ENCODE measurements around the gene SFXN5. TPM values are rescaled to one million over a fixed set of nuclear protein-coding genes. Genes with fewer than 3 reads are reported as not detected.
A peak's percentile ranks its signal among the peaks of the same experiment; 100 is the strongest.

The SFXN5 gene
- total and polyA plus RNA-seq, 2 experiments from 2014 or later = 10.0 to 16.4 TPM

DNA sequence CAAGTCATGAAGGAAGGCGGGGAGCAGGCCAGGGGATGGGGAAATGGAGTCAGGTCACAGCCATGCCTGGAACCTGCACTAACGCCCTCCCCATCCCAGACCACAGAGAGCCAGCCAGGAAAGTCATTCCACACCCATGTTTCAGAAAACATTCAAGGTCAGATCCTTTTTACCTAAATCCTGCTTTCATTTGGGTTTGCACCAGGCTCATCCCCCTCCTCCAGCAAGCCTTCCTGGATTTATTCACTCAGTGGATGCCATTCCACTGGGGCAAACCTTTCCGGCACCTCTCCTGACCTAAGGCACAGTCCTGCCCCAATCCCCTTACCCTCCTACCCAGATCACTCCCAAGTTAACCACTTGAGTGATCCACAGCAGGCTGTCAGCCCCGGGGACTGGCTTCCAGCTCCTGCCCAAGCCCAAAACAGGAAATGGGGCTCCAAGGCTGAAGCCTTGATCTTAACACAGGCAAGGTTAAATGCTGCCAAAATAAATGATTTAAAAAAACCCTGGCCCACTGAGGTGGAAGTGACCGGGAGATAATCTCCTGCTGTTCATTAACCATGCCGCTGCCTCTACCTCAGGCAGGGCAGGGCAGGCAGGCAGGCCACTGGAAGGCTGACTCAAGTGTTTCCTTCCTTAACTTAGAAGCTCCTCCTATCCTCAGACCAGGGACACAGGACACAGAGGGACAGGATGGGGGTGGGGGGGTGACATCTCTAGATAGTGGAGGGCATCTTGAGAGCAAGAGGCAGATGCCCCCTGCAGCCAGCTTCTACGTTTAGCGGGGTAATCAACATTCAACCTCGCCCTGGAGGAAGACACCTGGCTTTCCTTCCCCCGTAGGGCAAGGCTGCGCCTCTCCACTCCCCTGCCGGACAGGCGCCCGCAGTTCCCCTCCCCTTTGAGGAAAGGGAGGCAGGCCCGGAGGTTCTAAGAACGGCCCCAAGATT, 39.8 kb upstream of the SFXN5 start:
- peak overlapping the region; percentile 96 for H3K4me2 ChIP-seq (ENCODE audit: unreplicated experiment)
- H4K20me1 ChIP-seq (ENCODE audit: insufficient read depth) = peaks cover 8% of the 10 kb centered on the region
- H3K9me3 ChIP-seq (ENCODE audit: low read depth) = no peaks in the 10 kb centered on the region
- TF ChIP-seq EZH2phosphoT487 (IDR thresholded peaks at IDR 0.05; ENCODE audit: insufficient read depth, low read depth) = no peak
- TF ChIP-seq EZH2 (IDR thresholded peaks at IDR 0.05; ENCODE audit: insufficient read depth, poor library complexity, severe bottlenecking) = no peak
- peak overlapping the region; percentile 99 for H3K9ac ChIP-seq
- H3K4me3 ChIP-seq = peak overlapping the region; percentile 93
- peaks cover 61% of the 10 kb centered on the region for H3K79me2 ChIP-seq (ENCODE audit: insufficient read depth)
- no peaks in the 10 kb centered on the region for H3K36me3 ChIP-seq (ENCODE audit: low read depth)
- 3 to 6% methylated on average over 16 of the region's 16 CpGs for WGBS, 2 experiments (ENCODE audit: low coverage in 1 of 2, low lambda C conversion rate in 2 of 2, missing lambda C conversion rate in 2 of 2)
- peaks cover 37% of the 10 kb centered on the region for H3F3A ChIP-seq (ENCODE audit: insufficient read depth)
- H3K4me1 ChIP-seq (ENCODE audit: insufficient read depth) = peaks cover 43% of the 10 kb centered on the region
- DNase-seq = peak; percentile 76
- peak overlapping the region; percentile 94 for H3K27ac ChIP-seq
- no peaks in the 10 kb centered on the region for H3K27me3 ChIP-seq (replicated peaks; ENCODE audit: insufficient read depth)
- H2AFZ ChIP-seq = peak overlapping the region; percentile 72
- in situ Hi-C loops (cut with MboI) = no loop called here
- H3K9me2 ChIP-seq (ENCODE audit: insufficient read depth) = no peaks in the 10 kb centered on the region

DNA sequence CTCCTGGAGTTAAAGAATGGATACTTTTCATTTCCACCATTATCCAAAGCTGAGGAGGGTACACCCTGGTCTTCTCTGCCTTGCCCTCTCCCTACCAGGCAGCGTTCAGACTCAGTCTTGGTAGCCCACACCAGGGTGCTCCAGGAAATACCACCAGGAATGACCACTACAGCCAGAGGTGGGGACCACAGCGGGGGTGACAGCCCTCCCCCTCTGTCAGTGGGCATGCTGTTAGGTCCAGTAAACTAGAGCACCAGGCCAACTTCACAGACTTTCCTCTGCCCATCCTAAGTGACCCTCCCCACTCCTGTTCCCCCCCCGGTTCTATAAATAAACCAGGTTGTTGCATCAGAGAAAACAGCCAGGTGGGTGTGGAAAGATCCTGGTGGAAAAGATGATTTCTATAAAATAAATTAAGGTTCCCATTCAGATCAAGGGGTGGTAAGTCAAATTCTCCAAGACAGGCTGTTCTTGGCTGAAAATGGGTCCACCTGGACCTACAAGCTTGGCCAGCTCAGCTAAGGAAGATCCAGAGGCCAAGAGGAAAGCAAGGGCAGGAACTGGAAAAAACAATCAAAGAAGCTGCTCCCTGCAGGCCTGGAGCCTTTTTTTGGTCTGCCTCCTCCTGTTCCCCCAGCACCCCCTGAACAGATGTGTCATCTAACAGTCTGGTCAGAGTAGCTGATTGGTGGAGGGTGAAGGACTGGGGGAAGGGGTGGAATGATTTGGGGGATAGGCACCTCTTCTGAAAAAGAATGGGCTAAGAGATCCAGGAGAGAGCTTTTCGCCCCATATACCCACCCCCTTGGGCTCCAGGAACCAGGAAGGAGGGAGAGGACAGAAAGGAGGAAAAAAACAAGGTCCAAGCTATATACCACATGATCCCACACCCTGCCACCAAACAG, 38.9 kb upstream of the SFXN5 start:
- peak; percentile 81 for DNase-seq
- peaks cover 52% of the 10 kb centered on the region for H3K4me1 ChIP-seq (ENCODE audit: insufficient read depth)
- peak overlapping the region; percentile 94 for H3K27ac ChIP-seq
- TF ChIP-seq EZH2phosphoT487 (IDR thresholded peaks at IDR 0.05; ENCODE audit: insufficient read depth, low read depth) (no peak), EZH2 (IDR thresholded peaks at IDR 0.05; ENCODE audit: insufficient read depth, poor library complexity, severe bottlenecking) (no peak)
- H3K4me2 ChIP-seq (ENCODE audit: unreplicated experiment) = peak overlapping the region; percentile 96
- no peak overlapping the region for H2AFZ ChIP-seq
- peaks cover 38% of the 10 kb centered on the region for H3F3A ChIP-seq (ENCODE audit: insufficient read depth)
- H3K9me2 ChIP-seq (ENCODE audit: insufficient read depth) = no peaks in the 10 kb centered on the region
- H3K36me3 ChIP-seq (ENCODE audit: low read depth) = no peaks in the 10 kb centered on the region
- 48 to 54% methylated on average over 4 of the region's 4 CpGs for WGBS, 2 experiments (ENCODE audit: low coverage in 1 of 2, low lambda C conversion rate in 2 of 2, missing lambda C conversion rate in 2 of 2)
- H3K9me3 ChIP-seq (ENCODE audit: low read depth) = no peaks in the 10 kb centered on the region
- in situ Hi-C loops (cut with MboI) = no loop called here
- H3K27me3 ChIP-seq (replicated peaks; ENCODE audit: insufficient read depth) = no peaks in the 10 kb centered on the region
- H4K20me1 ChIP-seq (ENCODE audit: insufficient read depth) = peaks cover 14% of the 10 kb centered on the region
- H3K79me2 ChIP-seq (ENCODE audit: insufficient read depth) = peaks cover 71% of the 10 kb centered on the region
- peak overlapping the region; percentile 99 for H3K9ac ChIP-seq
- peak overlapping the region; percentile 93 for H3K4me3 ChIP-seq

DNA sequence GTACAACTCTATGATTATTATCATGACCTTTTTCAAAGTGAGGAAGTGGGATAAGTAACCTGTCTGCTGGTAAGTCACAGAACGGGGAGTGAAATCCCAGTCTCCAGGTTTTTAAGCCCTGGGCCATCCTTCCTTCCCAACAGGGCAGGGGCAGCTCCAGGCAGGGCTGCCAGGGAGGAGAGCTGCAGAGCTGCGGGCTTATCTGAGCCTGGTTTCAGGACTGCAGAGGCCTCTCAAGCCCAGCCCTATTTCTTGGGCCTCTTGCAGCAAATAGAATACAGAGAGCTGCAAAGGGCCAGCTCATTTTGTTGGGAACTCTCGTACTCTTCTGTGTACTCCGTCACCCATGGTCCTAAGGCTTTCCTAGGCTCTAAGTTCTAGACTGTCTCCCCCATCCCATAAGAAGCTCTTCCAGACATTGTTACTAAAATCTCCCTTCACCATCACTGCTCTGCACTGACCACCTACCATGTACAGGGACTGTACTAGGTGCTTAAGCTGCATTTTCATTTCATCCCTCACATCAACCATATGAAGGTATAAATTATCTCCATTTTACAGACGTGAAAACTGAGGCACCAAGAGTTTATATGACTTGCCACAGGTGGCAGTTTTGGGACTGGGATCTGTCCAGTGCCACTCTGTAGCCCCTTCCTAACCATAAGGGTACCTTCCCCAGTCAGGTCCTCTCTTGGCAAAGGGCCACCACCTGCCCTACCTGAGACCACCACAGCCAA, 38.1 kb upstream of the SFXN5 start:
- TF ChIP-seq EZH2phosphoT487 (IDR thresholded peaks at IDR 0.05; ENCODE audit: insufficient read depth, low read depth) = no peak
- no peak for TF ChIP-seq EZH2 (IDR thresholded peaks at IDR 0.05; ENCODE audit: insufficient read depth, poor library complexity, severe bottlenecking)
- Histone ChIP-seq H3K36me3 (ENCODE audit: low read depth) (no peaks in the 10 kb centered on the region), H3K9me3 (ENCODE audit: low read depth) (no peaks in the 10 kb centered on the region), H4K20me1 (ENCODE audit: insufficient read depth) (peaks cover 14% of the 10 kb centered on the region), H3K9ac (peak overlapping the region; percentile 99), H3K9me2 (ENCODE audit: insufficient read depth) (no peaks in the 10 kb centered on the region), H3K27me3 (replicated peaks; ENCODE audit: insufficient read depth) (no peaks in the 10 kb centered on the region), H3K4me2 (ENCODE audit: unreplicated experiment) (peak overlapping the region; percentile 96), H3K4me3 (peak overlapping the region; percentile 93), H3F3A (ENCODE audit: insufficient read depth) (peaks cover 42% of the 10 kb centered on the region), H3K79me2 (ENCODE audit: insufficient read depth) (peaks cover 79% of the 10 kb centered on the region), H2AFZ (no peak overlapping the region), H3K27ac (peak overlapping the region; percentile 94), H3K4me1 (ENCODE audit: insufficient read depth) (peaks cover 57% of the 10 kb centered on the region)
- in situ Hi-C loops (cut with MboI) = no loop called here
- DNase-seq = no peak
- 83 to 86% methylated on average over 5 of the region's 5 CpGs for WGBS, 2 experiments (ENCODE audit: low coverage in 1 of 2, low lambda C conversion rate in 2 of 2, missing lambda C conversion rate in 2 of 2)
